ENCODE results near the gene PIGU.

DNA sequence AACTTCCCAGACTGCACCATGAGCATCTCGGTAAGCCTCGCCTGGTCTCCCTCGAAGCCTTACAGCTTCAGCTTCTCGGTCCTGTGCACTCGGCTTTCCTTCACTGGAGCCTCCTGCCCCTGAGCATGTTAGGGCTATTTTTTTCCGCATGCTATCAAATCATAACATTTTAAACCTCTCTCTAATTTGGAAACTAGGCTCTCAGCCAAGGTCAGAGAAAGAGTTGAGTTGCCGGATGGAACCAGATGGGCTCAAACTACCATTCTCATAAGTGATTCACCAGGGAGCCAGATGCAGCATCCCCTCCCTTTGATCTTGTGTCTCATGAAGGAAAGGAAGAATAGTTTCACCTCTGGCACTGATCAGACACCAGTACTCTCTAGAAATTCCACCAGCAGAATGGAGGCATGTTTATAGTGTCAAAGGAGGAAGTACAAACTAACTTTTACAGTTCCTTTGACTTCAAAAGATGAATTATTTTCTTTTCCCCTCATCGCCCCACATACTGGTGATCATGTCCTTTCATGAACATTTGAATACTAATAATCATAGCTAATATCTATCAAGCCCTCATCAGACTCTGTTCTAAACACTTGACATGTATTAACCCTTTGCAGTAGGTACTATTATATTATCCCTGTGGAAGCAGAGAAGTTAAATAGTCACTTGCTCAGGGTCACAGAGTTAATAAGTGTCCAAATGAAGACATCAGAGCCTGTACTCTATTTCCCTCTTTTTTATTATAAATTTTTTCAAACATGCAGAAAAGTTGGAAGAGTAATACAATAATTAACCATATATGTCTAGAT is 71.7 kb downstream of the PIGU start:
- TF ChIP-seq, protein P1, sequence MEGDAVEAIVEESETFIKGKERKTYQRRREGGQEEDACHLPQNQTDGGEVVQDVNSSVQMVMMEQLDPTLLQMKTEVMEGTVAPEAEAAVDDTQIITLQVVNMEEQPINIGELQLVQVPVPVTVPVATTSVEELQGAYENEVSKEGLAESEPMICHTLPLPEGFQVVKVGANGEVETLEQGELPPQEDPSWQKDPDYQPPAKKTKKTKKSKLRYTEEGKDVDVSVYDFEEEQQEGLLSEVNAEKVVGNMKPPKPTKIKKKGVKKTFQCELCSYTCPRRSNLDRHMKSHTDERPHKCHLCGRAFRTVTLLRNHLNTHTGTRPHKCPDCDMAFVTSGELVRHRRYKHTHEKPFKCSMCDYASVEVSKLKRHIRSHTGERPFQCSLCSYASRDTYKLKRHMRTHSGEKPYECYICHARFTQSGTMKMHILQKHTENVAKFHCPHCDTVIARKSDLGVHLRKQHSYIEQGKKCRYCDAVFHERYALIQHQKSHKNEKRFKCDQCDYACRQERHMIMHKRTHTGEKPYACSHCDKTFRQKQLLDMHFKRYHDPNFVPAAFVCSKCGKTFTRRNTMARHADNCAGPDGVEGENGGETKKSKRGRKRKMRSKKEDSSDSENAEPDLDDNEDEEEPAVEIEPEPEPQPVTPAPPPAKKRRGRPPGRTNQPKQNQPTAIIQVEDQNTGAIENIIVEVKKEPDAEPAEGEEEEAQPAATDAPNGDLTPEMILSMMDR (IDR thresholded peaks at IDR 0.05 in 4 of 5, conservative IDR thresholded peaks at IDR 0.05 in 1 of 5) = no peak
- no peak for TF ChIP-seq POLR2A (IDR thresholded peaks at IDR 0.05)

Data from gastrocnemius medialis (tissue), 4 donors.